ENCODE measurements around the gene TNPO1.

DNA sequence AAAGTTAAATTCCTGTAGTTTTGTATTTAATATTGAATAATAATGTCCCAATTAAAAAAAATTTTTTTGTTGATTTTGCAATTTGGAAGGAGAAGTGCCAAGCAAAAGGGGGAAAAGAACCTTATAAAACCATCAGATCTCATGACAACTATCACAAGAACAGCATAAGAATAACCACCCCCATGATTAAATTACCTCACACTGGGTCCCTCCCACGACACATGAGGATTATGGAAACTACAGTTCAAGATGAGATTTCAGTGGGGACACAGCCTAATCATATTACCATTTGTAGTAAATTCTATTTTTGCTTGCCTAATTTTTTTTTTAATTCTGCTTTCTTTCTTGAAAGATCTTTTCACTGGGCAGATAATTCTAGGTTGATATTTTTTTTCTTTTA is 106.0 kb downstream of the TNPO1 start:
- TF ChIP-seq, protein P1, sequence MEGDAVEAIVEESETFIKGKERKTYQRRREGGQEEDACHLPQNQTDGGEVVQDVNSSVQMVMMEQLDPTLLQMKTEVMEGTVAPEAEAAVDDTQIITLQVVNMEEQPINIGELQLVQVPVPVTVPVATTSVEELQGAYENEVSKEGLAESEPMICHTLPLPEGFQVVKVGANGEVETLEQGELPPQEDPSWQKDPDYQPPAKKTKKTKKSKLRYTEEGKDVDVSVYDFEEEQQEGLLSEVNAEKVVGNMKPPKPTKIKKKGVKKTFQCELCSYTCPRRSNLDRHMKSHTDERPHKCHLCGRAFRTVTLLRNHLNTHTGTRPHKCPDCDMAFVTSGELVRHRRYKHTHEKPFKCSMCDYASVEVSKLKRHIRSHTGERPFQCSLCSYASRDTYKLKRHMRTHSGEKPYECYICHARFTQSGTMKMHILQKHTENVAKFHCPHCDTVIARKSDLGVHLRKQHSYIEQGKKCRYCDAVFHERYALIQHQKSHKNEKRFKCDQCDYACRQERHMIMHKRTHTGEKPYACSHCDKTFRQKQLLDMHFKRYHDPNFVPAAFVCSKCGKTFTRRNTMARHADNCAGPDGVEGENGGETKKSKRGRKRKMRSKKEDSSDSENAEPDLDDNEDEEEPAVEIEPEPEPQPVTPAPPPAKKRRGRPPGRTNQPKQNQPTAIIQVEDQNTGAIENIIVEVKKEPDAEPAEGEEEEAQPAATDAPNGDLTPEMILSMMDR (IDR thresholded peaks at IDR 0.05) = no peak
- TF ChIP-seq POLR2A (IDR thresholded peaks at IDR 0.05; ENCODE audit: low read length) (no peak), BHLHE40 (IDR thresholded peaks at IDR 0.05; ENCODE audit: low read depth, low read length) (no peak), EP300 (IDR thresholded peaks at IDR 0.05) (no peak), JUN (IDR thresholded peaks at IDR 0.05) (no peak), MAFK (IDR thresholded peaks at IDR 0.05; ENCODE audit: partially characterized antibody) (no peak), HDAC2 (IDR thresholded peaks at IDR 0.05) (no peak), NR3C1 (IDR thresholded peaks at IDR 0.05) (no peak), CHD4 (IDR thresholded peaks at IDR 0.05; ENCODE audit: borderline replicate concordance) (no peak)
- TF ChIP-seq, protein P2, sequence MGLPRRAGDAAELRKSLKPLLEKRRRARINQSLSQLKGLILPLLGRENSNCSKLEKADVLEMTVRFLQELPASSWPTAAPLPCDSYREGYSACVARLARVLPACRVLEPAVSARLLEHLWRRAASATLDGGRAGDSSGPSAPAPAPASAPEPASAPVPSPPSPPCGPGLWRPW (IDR thresholded peaks at IDR 0.05) = no peak

All from A549 (cell line).